HFF-Myc (cell line): Measurements from ENCODE around the gene PCDHB15.
"Not testable (repeated sequence)": the region's sequence is repeated elsewhere in the genome, so short reads cannot be mapped to it uniquely, and the experiment has no call there.

Experiments used
- DNase-seq: peaks from one replicate; pipeline ENCODE4 v3.0.0-alpha.2; 2011; ENCODE audit warnings: low read depth; ENCODE audit errors: extremely low read depth
- H3K4me3 ChIP-seq: replicated peaks from 2 replicates; pipeline ENCODE4 v1.5.1; 2011; ENCODE audit warnings: low read depth, mild to moderate bottlenecking, control low read depth, low read length
- CTCF ChIP-seq: IDR thresholded peaks from 2 replicates; pipeline ENCODE4 v1.5.1; 2012; ENCODE audit warnings: mild to moderate bottlenecking, low read depth, low read length, control low read depth; ENCODE audit errors: missing control alignments

The PCDHB15 gene

GRCh38 chr5:141223112-141223783, 21.9 kb upstream of the PCDHB15 start, which contains the start of gene PCDHB14:
PCDHB14 (plus strand) TSS chr5:141223343; CDS start chr5:141223506, 163 bp downstream.
- TF ChIP-seq CTCF: no peak
- 0 out of 2 replicates have a peak within 1 kb of the TSS, but pooled peaks have one; percentile 5 for H3K4me3 ChIP-seq
- no peak for DNase-seq

- not testable (repeated sequence) for DNase-seq
Measured at GRCh38 chr5:141224844-141225243, 20.4 kb upstream of the PCDHB15 start.

GRCh38 chr5:141225421-141225820, 19.8 kb upstream of the PCDHB15 start:
- not testable (repeated sequence) for H3K4me3 ChIP-seq, DNase-seq

More at GRCh38 chr5:141224844-141225243, 20.4 kb upstream of the PCDHB15 start:
- H3K4me3 ChIP-seq: not testable (repeated sequence)

GRCh38 chr5:141234109-141234667, 11.0 kb upstream of the PCDHB15 start:
- DNase-seq: no peak
- H3K4me3 ChIP-seq: no peak overlapping the region
- TF ChIP-seq CTCF: peak; percentile 11

- not testable (repeated sequence) for H3K4me3 ChIP-seq, DNase-seq
Measured at GRCh38 chr5:141235922-141236321, 9.3 kb upstream of the PCDHB15 start.

- DNase-seq: no peak
- no peak for TF ChIP-seq CTCF
- no peak overlapping the region for H3K4me3 ChIP-seq
Measured at GRCh38 chr5:141236516-141237313, 8.5 kb upstream of the PCDHB15 start.

- TF ChIP-seq CTCF: no peak
- DNase-seq: no peak
- H3K4me3 ChIP-seq: no peak overlapping the region
Measured at GRCh38 chr5:141241496-141241895, 3.7 kb upstream of the PCDHB15 start.

- DNase-seq, H3K4me3 ChIP-seq: not testable (repeated sequence)
Measured at GRCh38 chr5:141246971-141247370, 1.8 kb downstream of the PCDHB15 start.

- DNase-seq: not testable (repeated sequence)
Measured at GRCh38 chr5:141247434-141247833, 2.2 kb downstream of the PCDHB15 start.

More at GRCh38 chr5:141247434-141247833, 2.2 kb downstream of the PCDHB15 start:
- H3K4me3 ChIP-seq: not testable (repeated sequence)
